ENCODE results near the gene PIGW.

PIGW gene

DNA sequence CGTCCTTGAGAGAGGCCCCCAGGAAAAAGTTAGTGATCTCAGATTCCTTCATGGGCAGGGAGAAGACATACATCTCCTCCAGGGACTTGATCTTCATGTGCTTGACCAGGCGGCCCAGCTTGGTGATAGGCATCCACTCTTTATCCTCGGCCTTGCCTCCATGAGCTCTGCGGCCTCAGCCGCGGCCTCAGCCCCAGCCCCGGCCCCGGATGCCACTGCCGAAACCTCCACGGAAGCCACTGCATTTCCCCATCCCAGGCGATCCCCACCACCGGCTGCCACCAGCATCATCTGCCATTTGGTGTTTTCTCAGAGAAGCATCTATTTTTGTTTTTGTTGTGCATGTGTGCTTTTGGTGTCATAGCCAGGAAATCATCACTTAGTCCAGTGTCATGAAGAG lies 40.2 kb downstream of the PIGW start:
- TF ChIP-seq, protein P1, sequence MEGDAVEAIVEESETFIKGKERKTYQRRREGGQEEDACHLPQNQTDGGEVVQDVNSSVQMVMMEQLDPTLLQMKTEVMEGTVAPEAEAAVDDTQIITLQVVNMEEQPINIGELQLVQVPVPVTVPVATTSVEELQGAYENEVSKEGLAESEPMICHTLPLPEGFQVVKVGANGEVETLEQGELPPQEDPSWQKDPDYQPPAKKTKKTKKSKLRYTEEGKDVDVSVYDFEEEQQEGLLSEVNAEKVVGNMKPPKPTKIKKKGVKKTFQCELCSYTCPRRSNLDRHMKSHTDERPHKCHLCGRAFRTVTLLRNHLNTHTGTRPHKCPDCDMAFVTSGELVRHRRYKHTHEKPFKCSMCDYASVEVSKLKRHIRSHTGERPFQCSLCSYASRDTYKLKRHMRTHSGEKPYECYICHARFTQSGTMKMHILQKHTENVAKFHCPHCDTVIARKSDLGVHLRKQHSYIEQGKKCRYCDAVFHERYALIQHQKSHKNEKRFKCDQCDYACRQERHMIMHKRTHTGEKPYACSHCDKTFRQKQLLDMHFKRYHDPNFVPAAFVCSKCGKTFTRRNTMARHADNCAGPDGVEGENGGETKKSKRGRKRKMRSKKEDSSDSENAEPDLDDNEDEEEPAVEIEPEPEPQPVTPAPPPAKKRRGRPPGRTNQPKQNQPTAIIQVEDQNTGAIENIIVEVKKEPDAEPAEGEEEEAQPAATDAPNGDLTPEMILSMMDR (IDR thresholded peaks at IDR 0.05; ENCODE audit: insufficient read depth, missing control alignments) = no peak
- no peak for FAIRE-seq
- no peak for DNase-seq (ENCODE audit: insufficient read length, low spot score)

DNA sequence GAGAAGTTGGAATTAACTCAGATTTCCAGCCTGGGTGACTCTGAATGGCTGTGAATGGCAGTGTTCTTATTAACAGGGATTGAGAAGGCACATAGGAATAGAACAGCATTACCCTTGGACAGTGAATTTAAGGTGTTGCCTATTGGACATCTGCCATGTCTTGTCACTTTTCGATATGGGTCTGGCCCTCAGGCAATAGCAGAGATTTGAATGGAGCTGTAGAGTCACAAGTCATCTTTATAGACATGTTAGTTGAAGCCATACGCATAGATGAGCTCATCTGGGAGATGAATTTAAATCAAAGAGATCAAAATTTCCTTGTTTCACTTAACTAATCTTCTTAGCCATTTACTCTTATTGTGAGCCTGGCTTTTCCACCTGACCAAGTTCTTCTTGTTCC lies 42.0 kb downstream of the PIGW start:
- TF ChIP-seq, protein P1 (IDR thresholded peaks at IDR 0.05; ENCODE audit: insufficient read depth, missing control alignments) = no peak
- no peak for DNase-seq (ENCODE audit: insufficient read length, low spot score)
- no peak for FAIRE-seq

DNA sequence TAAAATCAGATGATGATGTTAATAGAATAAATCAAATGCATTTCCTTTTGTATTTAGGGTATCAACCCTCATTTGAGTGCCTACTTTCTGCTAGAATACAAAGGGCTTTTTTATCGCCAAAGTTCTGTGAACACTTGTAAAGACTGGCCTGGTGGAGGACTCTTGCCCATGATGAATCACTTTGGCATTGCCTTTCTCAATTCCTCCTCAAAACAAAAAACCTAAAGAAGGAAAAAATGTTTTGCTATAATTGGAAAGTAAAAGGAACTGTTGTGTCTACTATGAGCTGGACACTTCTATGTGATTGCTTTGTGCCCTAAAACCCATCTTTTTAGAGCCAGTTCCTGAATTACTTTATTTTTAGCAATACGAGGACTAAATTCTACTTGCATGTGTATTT lies 43.9 kb downstream of the PIGW start:
- DNase-seq (ENCODE audit: insufficient read length, low spot score) (no peak), FAIRE-seq (no peak)
- TF ChIP-seq, protein P1 (IDR thresholded peaks at IDR 0.05; ENCODE audit: insufficient read depth, missing control alignments) = no peak

DNA sequence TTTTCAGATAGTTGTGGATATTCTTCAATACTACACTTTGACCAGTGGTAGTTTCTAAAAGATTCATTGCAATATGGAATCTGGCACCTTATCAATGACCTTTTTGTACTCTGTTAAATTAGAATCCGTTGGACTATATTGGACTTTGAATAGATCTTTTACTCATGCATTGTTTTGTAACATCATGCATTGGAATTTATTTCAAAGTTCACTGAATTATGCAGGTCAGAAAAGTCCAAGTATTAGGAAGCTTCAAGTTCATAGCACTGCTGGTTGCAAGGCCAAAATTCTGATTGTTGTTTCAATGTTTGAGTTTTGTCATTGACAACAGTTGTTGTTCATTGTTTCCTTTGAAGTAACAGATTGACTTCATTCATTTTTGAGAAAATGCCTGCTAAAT lies 49.0 kb downstream of the PIGW start:
- FAIRE-seq = no peak
- TF ChIP-seq, protein P1 (IDR thresholded peaks at IDR 0.05; ENCODE audit: insufficient read depth, missing control alignments) = no peak
- DNase-seq (ENCODE audit: insufficient read length, low spot score) = no peak

DNA sequence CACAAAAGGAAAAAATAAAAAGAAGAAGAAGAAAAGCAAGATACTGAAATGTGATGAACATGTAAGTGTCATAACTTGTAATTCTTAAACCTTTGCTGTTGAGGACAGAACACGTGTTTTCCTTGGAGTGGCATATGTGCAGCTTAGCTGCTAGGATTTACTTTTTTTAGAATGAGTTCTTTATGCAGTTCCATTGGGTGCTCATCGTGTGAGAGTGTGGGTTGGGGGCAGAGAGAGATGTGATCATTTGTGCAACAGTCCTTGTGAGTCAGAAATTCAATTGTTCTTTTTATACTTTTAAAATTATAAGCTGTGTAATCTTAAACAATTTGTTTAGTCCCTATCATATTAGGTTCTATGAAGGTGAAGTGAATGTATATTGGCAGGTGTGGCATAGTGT lies 51.4 kb downstream of the PIGW start:
- DNase-seq (ENCODE audit: insufficient read length, low spot score) (no peak), FAIRE-seq (no peak)
- TF ChIP-seq, protein P1 (IDR thresholded peaks at IDR 0.05; ENCODE audit: insufficient read depth, missing control alignments) = no peak

Measured in D721Med (cell line).